ENCODE results near the gene DENND2D.
A peak's percentile ranks its signal among the peaks of the same experiment; 100 is the strongest.

The DENND2D gene

GRCh38 chr1:111199881-111200801 lies at the start of gene DENND2D:
TSS of gene DENND2D (minus strand) at chr1:111200646. CDS start at chr1:111200459, 187 bp downstream.
- DNase-seq = peak; percentile 24

- DNase-seq = no peak
Observed at GRCh38 chr1:111249960-111250359, 49.5 kb upstream of the DENND2D start.

DNA sequence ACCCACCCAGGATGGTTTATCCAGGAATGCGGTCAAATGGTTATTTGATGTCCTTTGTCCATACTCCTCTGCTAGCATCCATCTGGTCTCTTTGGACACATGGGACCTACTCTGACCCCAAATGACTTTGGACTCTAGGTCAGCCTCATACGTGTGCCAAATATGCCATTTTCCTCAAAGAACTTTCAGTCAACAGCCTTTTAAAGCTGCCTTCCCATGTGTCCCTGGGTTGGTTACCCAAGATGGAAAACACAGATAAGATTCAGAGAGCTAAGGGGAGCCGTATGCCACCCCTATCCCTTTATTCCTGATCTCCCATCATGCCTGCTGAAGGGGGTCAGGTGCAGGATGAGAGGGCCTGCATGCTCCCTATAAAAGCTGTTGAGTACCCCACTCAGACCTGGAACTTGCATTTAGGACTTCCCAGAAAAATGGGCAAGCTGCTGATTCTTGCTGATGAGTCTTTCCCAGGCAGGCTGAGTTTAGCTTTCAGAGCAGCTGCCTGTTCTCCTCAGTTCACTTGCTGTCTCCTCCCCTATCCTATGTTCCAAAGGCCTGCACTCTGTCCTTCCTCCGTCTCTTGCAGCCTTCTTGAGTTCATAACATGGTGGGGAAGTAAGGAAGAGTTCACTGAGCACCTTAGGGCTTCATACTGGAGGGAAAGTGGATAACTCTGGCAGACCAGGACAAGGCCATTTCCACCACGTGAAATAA lies 46.8 kb upstream of the DENND2D start:
- DNase-seq = no peak

DNA sequence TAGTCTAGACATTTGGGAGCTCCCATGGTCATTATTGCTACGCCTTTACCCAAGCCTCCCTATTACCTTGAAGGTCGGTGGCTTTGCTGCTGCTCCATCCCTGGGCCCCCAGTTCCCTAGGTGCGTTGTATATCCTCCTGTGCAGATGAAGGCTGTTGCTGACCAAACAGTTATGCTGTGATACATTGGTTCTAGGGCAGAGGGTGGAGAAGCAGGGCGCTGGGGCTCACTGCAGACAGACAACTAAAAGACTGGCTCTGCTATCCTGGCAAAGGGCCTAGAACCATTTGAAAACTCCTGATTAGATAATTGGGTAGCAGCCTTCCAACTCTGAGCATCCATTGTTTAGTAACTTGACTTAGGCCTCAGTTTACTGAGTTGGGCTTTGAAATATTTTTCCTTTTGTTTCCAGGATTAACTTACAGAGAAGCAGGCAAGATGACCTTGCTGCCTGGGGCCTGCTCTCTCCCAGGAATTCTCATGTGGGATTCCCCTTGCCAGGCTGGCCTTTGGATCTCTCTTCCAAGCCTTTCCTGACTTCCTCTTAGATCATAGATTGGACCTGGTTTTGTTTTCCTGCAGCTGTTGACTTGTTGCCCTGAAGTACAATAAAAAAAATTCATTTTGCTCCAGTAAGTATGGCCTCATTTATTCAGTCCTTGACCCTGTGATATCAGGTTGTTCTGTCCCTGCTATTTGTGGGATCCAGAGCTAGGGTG lies 42.5 kb upstream of the DENND2D start:
- DNase-seq = no peak

DNA sequence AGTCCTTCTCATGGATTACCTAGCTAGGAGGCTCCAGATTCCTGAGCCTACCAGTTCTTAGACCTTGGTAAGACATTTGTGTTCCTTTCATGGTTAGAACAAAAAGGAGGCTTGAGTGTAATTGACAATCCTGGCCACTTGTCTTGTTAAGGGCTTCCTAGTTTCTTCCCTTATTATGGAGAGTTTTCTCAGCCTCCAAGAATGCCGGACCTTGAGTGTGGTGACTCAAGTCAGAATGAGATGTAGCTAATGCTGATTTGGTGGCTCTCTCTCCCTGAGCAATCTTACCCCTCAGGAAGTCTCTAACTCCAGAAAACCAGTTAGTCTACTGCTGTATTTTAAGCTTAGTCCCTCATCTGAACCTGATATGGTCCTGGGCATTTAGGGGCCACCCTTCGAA lies 41.4 kb upstream of the DENND2D start:
- no peak for DNase-seq

DNA sequence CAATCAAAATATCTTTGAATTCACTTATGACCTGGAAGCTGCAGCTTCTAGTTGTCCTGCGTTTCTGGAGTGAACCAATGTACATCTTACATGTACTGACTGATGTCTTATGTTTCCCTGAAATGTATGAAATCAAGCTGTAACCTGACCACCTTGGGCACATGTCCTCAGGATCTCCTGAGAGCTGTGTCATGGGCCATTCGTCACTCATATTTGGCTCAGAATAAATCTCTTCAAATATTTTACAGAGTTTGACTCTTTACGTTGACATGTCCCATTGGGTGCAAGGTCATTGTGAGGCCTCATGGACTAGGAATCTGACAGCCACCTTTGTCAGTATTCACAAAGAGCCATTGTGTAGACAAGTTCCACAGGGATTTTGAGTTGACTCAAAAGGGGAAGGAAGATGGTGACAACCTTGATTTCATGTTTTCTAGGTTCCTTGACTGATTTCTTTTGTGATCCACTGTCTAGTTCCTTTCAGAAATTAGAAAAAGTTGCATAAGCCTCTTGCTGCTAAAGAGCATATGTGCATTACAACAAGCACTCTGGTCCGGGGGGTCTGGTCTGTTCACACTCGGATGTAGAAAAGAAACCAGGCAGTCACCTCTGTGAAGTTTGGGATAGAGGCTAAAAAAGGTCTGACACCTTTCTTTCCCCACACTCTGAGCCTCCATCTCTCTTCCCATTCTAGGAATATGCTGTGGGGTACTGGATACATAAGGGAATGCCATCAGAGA lies 37.8 kb upstream of the DENND2D start:
- DNase-seq = no peak

DNA sequence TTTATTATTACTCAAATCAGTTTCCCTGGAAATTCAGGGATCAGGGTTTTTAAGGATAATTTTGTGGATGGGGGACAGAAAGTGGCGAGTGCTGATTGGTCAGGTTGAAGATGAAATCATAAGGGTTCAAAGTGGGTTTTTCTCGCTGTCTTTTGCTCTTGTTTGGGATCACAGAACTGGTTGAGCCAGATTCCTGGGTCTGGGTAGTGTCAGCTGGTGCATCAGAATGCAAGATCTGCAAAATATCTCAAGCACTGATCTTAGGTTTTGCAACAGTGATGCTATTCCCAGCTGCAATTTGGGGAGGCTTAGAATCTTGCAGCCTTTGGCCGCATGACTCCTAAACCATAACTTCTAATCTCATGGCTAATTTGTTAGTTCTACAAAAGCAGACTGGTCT lies 36.4 kb upstream of the DENND2D start:
- no peak for DNase-seq

- no peak for DNase-seq
Observed at GRCh38 chr1:111236379-111236778, 35.9 kb upstream of the DENND2D start.

GRCh38 chr1:111234866-111235265 lies 34.4 kb upstream of the DENND2D start:
- DNase-seq = no peak

DNA sequence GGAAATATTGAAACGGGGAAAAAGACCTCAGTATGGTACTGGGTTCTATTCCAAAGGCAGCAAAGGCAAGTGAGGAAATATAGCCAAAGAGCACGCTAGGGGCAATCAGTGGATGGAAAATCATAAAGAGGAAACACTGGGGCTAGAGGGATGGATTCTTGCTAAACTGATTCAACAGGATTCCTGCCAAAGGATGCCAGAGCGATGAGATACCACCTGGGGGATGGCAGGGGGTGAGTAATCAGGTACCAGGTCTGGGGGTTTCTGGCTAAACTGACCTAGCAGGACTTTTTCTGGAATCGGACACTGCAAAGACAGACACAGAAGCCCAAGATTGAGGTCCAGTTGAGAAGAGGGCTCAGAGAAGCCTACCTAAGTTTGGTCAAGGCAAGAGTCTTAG lies 33.8 kb upstream of the DENND2D start:
- no peak for DNase-seq

DNA sequence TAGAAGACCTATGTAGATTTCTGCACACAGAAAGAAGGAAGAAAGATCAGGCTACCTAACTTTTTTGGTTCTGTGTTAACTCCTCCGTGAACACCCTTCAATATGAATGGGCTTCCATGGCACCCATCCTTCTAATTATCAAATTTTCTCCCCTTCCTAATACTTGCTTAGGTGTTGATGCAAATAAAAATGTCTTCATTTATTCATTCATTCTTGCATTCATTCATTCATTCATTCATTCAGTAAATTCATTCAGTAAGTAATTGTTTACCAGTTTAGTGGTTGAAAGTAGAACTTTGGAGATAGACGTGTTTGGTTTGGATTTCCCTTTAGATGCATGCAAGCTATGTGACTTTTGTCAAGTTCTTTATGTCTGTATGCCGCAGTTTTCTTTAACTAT lies 31.7 kb upstream of the DENND2D start:
- DNase-seq = no peak

DNA sequence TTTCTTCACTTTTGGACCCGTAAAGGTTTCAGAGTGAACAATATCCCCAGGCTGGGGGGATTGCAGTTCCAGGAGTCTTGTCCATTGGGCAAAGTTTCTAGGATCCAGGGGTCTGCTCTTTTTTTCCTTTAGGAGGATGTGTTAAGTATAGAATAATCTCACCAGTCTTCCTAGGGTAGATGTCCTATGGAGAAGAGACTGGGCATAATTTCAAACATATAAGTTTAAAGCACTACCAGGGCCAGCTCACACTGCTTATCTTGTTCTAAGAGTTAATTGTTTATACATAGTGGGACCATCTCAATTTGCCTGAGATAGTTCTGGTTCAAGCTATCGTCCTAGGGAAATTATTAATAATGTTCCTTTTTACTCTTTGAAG lies 28.3 kb upstream of the DENND2D start:
- no peak for DNase-seq

DNA sequence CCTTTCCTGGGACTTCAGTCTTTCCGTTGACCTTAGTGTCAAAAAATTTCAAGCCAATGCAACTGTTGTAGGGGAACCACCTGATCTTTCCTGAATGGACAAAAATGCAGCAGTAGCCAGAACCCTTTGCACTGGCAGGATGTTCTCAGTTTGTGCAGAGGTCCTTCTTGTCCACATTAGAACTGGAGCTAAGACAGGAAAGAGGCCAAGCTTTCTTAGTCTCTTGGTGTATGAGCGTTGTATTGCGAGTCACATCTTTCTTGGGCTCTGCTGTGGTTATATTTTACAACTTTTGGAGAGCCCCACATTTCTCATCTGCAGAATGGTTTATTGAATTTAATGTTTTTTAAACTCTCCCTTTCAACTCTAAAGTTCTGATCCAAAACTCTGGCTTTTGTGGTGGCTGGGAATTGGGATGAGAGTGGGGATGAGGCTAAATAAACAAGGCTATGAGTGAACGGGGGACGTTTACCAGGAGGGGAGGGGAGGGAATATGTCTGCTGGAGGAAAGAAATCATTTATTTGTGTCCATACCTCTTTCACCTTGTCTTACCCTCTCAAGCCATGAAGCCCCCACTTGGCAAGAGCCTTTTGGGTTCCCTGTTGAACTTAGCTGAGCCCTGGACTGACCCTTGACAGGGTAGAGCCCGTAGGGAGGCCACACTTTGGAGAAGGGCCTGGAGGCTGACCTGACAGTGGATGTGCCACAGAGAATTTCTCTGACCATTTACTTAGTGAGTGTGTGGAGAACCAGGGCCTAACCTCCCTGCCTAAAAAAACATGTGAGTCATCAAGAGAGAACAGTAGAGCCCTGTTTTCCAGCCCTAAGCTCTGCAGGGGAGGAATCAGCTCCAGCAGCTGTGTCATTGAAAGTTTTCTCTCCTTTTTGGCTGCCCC lies 27.7 kb upstream of the DENND2D start:
- DNase-seq = no peak

DNA sequence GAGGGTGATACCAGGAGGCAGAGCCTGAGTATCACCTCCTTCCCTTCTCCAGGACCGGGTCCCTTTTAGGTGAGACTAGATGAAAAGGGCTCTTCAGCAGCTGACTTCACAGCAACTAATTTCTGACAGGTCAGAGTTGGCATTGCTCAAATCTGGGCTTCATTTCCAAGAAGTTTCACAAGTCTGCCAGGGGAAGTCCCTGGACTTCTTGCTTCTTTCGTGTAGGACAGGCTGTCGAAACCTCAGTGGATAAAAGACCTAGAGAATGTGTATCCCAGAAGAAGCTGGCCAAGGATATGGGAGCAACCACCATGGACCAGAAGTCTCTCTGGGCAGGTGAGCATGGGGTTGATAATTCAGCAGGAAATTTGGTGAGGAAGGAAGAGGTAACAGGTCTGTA lies 27.0 kb upstream of the DENND2D start, which contains the start of gene CHI3L2:
TSS of gene CHI3L2 (plus strand) at position 280 of the 400 bp plus-strand sequence. CDS start at position 297, 17 bp downstream.
- DNase-seq = no peak

GRCh38 chr1:111225717-111226400 lies 25.4 kb upstream of the DENND2D start:
- DNase-seq = no peak

DNA sequence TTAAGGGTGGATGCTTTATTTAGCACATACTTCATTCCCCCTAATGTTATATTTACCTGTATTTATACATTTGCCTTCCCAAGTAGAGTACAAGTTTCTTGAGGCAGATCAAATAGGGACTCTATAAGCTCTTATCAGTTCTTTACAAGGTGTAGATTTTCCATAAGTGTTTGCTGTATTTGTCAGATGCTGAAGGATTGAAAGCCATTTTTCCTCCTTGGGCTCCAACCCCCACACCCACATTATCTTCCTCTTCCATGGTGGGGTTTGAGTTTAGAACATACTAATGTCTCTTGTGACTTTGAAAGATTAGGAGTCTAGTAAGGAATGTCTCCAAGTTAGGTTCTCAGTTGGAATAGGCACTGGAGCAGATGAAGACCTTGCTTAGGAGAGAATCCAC lies 24.6 kb upstream of the DENND2D start:
- no peak for DNase-seq

- DNase-seq = no peak
Observed at GRCh38 chr1:111223126-111223685, 22.8 kb upstream of the DENND2D start.

GRCh38 chr1:111222308-111223125 lies 22.1 kb upstream of the DENND2D start:
- no peak for DNase-seq

DNA sequence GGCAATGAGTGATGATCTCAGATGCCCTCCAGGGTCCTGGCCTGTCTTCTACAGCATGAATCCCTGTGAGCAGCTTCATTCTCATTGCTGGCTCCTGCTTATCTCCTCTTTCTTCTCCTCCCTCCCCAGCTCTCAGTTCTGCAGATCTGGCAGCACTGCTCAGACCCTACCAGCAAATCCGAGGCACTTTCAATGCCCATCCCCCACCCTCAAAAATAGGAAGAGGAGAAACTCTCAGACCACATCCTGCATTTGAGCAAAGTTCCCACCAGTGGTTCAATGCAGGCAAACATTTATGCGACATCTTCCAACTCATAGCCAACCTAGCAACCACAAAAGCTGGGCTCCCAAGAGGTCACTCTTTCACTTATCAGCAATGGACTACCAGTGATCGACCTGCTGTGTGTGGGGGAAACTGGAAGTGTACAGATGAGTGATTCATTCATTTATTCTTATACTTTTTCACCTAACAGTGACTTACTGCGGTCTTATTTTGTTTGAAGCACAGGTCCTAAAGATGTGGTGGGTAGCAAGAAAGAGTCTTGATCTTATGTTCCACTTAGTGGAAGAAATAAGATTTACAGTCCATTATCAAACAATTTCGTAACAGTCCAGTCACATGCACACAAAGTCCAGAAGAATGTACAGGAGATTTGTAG lies 21.3 kb upstream of the DENND2D start:
- DNase-seq = peak; percentile 62
